HL-60 (cell line): ENCODE data around the gene PRKACG.

Source experiments
- DNase-seq, 2 experiments: peaks; one replicate each; pipeline ENCODE4 v3.0.0-alpha.2; 2010 to 2020; ENCODE audit warnings: low read depth in 1 of 2, low spot score in 1 of 2
- H3K27ac ChIP-seq: fragments of 250-450 bp; sonication (Bioruptor Pico); replicated peaks from 2 replicates; pipeline ENCODE4 v1.5.1; 2020; ENCODE audit warnings: mild to moderate bottlenecking, moderate library complexity
- H3K27me3 ChIP-seq: fragments of 250-450 bp; sonication (Bioruptor Pico); 2 replicates; pipeline ENCODE4 v1.5.1; 2021; ENCODE audit warnings: mild to moderate bottlenecking, moderate library complexity; ENCODE audit not compliant: insufficient read depth, poor library complexity, severe bottlenecking
- H3K4me3 ChIP-seq: replicated peaks from 2 replicates; pipeline ENCODE4 v1.5.1; 2011; ENCODE audit warnings: mild to moderate bottlenecking, control low read depth, low read length; ENCODE audit not compliant: insufficient read depth
- GABPA ChIP-seq: IDR thresholded peaks from 2 replicates; pipeline ENCODE4 v1.6.1; 2012; ENCODE audit warnings: low read depth
- POLR2AphosphoS5 ChIP-seq: IDR thresholded peaks from 2 replicates; pipeline ENCODE4 v1.6.1; 2012; ENCODE audit warnings: low read depth
- SPI1 ChIP-seq: IDR thresholded peaks from 2 replicates; pipeline ENCODE4 v1.6.1; 2012; ENCODE audit warnings: low read depth, mild to moderate bottlenecking, borderline replicate concordance
- TF ChIP-seq, protein P1 (sequence below): IDR thresholded peaks from one replicate; pipeline ENCODE4 v1.5.1; 2011; ENCODE audit warnings: low read length, control low read depth, inconsistent platforms; ENCODE audit not compliant: insufficient read depth
- TF ChIP-seq, protein P2 (sequence below): IDR thresholded peaks from 2 replicates; pipeline ENCODE4 v1.6.1; 2012; ENCODE audit warnings: low read depth; ENCODE audit not compliant: insufficient replicate concordance

Gene PRKACG

GRCh38 chr9:68966496-68966944 lies 47.4 kb downstream of the PRKACG start:
- no peak overlapping the region for H3K4me3 ChIP-seq
- no peak overlapping the region for H3K27ac ChIP-seq
- no peaks in the 10 kb centered on the region for H3K27me3 ChIP-seq
- no peak for DNase-seq
- TF ChIP-seq, protein P1, sequence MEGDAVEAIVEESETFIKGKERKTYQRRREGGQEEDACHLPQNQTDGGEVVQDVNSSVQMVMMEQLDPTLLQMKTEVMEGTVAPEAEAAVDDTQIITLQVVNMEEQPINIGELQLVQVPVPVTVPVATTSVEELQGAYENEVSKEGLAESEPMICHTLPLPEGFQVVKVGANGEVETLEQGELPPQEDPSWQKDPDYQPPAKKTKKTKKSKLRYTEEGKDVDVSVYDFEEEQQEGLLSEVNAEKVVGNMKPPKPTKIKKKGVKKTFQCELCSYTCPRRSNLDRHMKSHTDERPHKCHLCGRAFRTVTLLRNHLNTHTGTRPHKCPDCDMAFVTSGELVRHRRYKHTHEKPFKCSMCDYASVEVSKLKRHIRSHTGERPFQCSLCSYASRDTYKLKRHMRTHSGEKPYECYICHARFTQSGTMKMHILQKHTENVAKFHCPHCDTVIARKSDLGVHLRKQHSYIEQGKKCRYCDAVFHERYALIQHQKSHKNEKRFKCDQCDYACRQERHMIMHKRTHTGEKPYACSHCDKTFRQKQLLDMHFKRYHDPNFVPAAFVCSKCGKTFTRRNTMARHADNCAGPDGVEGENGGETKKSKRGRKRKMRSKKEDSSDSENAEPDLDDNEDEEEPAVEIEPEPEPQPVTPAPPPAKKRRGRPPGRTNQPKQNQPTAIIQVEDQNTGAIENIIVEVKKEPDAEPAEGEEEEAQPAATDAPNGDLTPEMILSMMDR = no peak
- TF ChIP-seq POLR2AphosphoS5 (no peak), GABPA (no peak), SPI1 (no peak)

DNA sequence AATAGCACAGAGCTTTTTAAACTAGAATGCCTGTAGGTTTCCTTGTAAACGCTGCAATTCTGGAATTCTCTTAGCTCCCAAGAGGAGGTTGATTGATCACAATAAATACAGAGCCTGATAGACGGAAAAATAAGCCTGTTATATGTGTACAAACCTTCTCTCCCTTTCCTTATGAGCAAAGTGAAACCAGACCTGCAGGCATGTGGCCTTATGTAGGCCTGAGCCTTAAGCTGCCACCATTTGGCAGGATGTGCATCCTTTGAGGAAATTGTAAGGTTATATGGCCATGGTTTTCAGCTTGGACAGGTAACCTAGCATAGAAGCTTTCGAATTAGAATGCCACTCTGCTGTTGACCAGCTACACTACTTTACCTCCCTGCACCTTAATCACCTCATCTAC lies 49.1 kb downstream of the PRKACG start:
- H3K4me3 ChIP-seq = no peak overlapping the region
- no peak overlapping the region for H3K27ac ChIP-seq
- no peaks in the 10 kb centered on the region for H3K27me3 ChIP-seq
- TF ChIP-seq, protein P2, sequence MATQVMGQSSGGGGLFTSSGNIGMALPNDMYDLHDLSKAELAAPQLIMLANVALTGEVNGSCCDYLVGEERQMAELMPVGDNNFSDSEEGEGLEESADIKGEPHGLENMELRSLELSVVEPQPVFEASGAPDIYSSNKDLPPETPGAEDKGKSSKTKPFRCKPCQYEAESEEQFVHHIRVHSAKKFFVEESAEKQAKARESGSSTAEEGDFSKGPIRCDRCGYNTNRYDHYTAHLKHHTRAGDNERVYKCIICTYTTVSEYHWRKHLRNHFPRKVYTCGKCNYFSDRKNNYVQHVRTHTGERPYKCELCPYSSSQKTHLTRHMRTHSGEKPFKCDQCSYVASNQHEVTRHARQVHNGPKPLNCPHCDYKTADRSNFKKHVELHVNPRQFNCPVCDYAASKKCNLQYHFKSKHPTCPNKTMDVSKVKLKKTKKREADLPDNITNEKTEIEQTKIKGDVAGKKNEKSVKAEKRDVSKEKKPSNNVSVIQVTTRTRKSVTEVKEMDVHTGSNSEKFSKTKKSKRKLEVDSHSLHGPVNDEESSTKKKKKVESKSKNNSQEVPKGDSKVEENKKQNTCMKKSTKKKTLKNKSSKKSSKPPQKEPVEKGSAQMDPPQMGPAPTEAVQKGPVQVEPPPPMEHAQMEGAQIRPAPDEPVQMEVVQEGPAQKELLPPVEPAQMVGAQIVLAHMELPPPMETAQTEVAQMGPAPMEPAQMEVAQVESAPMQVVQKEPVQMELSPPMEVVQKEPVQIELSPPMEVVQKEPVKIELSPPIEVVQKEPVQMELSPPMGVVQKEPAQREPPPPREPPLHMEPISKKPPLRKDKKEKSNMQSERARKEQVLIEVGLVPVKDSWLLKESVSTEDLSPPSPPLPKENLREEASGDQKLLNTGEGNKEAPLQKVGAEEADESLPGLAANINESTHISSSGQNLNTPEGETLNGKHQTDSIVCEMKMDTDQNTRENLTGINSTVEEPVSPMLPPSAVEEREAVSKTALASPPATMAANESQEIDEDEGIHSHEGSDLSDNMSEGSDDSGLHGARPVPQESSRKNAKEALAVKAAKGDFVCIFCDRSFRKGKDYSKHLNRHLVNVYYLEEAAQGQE = no peak
- no peak for DNase-seq

DNA sequence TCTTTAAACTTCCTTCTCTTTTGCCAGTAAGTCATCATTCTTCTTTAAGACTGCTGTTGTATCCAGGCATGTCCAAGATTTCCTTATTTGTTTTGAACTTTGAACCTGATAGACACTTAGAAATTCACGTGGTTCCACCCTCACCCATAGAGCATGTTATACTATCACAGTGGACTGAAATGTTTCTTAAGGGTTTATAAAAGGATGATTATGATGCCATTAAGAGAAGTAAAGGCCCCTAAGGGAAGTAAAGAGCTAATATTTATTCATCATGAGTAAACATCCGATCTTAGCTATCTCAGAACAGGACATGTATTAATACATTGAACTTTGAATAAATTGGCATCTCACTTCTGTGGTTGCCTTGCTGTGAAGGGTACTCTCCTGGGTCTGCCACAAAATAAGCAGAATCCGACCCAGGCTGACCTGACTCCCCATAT lies 49.8 kb downstream of the PRKACG start:
- Histone ChIP-seq H3K27ac (no peak overlapping the region), H3K27me3 (no peaks in the 10 kb centered on the region), H3K4me3 (no peak overlapping the region)
- TF ChIP-seq POLR2AphosphoS5 = no peak
- no peak for DNase-seq

DNA sequence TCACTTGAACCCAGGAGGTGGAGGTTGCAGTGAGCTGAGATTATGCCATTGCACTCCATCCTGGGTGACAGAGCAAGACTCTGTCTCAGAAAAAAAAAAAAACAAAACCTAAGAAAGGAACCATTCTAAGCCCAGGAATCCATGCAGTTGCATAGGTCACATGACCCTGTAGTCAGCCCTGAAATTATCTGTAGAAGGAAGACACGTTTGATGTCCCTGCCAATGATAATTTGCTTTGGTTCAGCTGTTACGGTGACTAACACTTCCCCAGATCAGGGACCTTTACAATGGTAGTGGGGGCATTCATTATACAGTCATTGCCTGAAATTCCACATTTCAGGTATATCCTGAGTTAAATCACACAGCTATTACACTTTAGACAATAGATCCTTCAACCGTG lies 50.5 kb downstream of the PRKACG start:
- Histone ChIP-seq H3K4me3 (no peak overlapping the region), H3K27ac (no peak overlapping the region), H3K27me3 (no peaks in the 10 kb centered on the region)
- TF ChIP-seq POLR2AphosphoS5 (no peak), GABPA (no peak), SPI1 (no peak)
- TF ChIP-seq, protein P1 = no peak
- TF ChIP-seq, protein P2 = no peak
- no peak for DNase-seq
